HG03097 (cell line): ENCODE data around the gene PLSCR3.
"Not testable (repeated sequence)": the region's sequence is repeated elsewhere in the genome, so short reads cannot be mapped to it uniquely, and the experiment has no call there.

ENCODE experiments used
- ATAC-seq: cut with Tn5 transposase; IDR thresholded peaks from one replicate; pipeline ENCODE4 v1.9.1; 2021; ENCODE audit not compliant: unreplicated experiment, low FRiP score

Gene PLSCR3

GRCh38 chr17:7382901-7383300 lies 11.4 kb downstream of the PLSCR3 start:
- no peak for ATAC-seq

GRCh38 chr17:7380855-7381683 lies 13.3 kb downstream of the PLSCR3 start, which contains the start of gene TNK1:
Gene TNK1 (plus strand): TSS chr17:7381089. CDS start chr17:7382927, 1,838 bp downstream.
- ATAC-seq = no peak

DNA sequence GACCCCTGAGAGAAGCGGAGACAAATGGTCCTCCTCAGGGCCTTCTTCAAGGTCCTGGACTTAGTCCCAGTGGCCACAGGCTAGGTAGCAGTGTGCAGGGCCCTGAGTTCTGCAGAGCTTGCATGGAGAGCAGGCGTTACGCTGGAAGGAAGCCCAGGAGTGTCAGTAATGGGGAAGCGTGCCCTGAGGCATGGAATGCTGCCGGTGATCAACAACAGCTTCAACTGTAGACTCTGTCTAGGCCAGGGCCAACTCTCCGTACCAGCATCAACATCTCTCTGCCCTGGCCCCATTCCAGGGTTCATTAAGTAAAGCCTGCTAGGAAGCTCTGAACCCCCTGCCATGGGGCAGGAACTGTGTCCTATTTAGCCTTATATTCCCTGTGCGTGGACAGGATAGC lies 14.0 kb downstream of the PLSCR3 start:
- no peak for ATAC-seq

DNA sequence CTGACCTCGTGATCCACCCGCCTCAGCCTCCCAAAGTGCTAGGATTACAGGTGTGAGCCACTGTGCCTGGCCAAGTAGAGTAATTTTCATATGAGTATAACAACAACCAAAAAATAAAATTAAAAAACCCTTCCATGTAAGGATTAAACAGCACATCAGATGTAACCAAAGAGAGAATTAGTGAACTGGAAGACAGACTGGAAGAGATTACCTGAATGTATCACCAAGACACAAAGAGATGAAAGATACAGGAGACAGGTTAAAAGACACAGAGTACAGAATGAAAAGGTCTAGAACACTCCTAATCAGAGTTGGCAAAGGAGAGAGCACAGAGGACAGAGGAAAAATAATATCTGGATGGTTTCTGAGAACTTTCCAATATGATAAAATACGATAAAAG lies 15.2 kb downstream of the PLSCR3 start:
- ATAC-seq = no peak

DNA sequence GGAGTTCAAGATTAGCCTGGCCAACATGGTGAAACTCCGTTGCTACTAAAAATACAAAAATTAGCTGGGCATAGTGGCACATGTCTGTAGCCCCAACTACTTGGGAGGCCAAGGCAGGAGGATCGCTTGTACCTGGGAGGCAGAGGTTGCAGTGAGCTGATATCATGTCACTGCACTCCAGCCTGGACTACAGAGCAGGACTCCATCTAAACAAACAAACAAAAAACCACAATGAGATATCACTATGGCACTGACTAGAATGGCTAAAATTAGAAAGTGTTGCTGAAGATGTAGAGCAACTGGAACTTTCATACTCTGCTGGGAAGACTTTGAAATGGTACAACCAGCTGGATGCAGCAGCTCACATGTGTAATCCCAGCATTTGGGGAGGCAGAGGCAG lies 20.0 kb downstream of the PLSCR3 start:
- ATAC-seq = no peak

DNA sequence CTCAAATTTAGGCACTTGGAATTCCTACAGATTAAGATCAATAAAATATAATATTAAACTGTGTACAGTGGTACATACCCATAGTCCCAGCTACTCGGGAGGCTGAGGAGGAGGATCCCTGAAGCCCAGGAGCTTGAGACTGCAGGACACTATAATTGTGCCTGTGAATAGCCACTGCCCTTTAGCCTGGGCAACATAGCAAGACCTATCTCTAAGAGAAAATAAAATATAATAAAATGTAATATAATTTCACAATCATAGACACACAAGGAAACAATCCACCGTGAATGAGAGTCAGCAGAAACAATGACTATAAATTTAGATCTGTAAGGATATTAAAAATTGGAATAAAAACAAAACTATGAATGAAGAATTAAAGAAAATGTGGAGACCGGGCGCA lies 23.5 kb downstream of the PLSCR3 start:
- no peak for ATAC-seq

GRCh38 chr17:7369825-7370224 lies 24.5 kb downstream of the PLSCR3 start:
- no peak for ATAC-seq

GRCh38 chr17:7368599-7368994 lies 25.7 kb downstream of the PLSCR3 start:
- not testable (repeated sequence) for ATAC-seq

GRCh38 chr17:7367918-7368598 lies 26.3 kb downstream of the PLSCR3 start:
- ATAC-seq = no peak

DNA sequence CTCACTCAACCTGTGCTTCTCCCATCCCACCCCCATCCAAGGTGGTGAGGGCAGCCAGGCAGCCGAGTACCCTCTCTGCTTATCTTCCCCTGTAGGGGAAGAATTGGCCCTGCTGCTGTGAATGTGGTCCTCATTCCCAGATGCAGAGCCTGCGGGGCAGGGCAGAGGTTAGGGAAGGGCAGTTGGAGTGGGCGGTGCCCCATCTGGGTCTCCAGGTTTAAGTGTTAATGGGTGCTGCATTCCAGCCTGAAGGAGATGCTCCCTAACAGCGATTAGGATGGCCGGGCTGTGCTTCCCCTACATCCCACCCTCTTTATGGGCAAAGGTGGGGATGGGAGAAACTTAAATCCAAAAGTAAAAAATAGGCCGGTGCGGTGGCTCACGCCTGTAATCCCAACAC lies 27.2 kb downstream of the PLSCR3 start:
- ATAC-seq = no peak

DNA sequence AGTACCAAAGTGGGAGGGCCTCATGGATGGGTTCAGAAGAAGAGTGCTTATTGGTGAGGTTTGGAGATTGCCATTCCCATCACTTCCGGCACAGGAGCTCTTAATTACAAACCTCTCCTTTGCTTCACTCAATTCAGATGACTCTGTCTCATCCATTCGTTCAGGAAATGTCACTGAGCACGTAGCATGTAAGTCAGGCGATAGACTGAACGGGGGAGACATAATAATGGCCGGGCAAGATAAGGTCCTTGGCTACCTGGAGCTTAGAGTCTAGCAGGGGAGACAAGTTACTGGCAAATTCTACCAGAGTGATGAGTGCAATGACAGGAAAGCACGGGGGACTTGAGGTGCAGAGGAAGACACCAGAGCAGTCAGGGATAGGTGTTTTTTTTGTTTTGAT lies 28.4 kb downstream of the PLSCR3 start:
- not testable (repeated sequence) for ATAC-seq

DNA sequence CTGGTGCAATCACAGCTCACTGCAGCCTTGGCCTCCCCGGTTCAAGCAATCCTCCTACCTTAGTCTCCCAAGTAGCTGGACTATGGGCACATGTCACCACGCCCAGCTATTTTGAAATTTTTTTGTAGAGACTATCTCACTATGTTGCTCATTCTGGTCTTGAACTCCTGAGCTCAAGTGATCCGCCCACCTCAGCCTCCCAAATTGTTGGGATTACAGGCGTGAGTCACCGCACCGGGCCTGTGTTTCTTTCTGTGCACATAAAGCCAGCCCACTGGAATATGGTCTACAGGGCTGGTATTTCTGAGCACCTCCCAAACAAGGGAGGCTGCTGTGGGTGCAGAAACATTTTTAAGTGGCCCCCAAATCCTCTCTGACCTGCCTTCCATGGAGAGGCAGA lies 31.0 kb downstream of the PLSCR3 start:
- ATAC-seq = no peak

DNA sequence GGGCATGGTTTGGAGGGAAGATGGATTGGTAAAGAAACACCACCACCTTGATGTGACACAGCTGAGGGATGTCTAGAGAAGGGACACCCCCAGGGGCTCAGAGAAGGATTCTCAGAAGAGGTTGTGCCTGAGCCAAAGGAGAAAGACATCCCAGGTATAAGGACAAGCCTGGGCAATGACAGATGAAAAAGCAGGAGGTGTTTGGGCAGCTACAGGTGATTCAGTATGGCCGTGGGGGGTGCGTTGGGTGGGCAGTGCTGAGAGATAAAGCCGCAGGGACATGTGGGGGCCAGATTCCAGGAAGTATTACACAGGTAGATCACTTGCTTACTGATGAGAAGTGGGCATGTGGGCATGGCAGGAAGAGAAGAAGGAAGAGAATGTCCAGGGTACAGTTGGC lies 32.4 kb downstream of the PLSCR3 start:
- no peak for ATAC-seq

DNA sequence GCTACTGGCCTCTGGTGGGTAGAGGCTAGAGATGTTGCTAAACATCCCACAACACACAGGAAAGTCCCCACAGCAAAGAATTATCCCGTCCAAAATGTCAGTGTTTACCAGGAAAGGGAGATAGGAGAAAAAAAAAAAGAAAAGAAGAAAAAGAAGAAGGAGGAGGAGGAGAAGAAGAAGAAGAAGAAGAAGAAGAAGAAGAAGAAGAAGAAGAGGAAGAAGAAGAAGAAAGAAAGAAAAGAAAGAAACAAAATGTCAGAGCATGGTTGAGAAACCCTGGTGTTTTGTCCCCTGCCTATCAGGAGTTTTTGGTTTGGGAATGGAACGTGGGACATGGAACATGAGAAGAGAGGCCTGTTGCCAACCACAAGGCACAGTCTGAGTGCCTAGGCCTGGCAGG lies 36.9 kb downstream of the PLSCR3 start:
- no peak for ATAC-seq

GRCh38 chr17:7356756-7357155 lies 37.6 kb downstream of the PLSCR3 start:
- ATAC-seq = no peak

- no peak for ATAC-seq
These were observed 38.2 kb downstream of the PLSCR3 start for GRCh38 chr17:7356072-7356549.

- ATAC-seq = no peak
These were observed 38.8 kb downstream of the PLSCR3 start for GRCh38 chr17:7355573-7355972.

DNA sequence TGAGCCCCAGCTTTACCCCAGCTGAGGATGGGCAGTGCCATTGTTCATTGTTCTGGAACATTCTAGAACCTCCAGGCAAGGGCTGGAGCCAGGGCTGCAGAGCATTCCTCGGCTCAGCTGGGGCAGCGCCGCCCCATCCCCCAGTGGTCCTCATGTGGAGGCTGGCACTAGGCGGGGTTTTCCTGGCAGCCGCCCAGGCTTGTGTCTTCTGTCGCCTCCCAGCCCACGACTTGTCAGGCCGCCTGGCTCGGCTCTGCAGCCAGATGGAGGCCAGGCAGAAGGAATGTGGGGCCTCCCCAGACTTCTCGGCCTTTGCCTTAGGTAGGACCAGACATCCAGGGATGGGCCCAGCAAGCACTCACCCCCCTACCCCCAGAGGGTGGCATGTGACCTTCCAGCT lies 39.3 kb downstream of the PLSCR3 start, which contains the start of gene TMEM95:
TSS of gene TMEM95 (plus strand) at position 104 of the 400 bp plus-strand sequence. CDS start at position 153, 49 bp downstream.
- ATAC-seq = no peak

- ATAC-seq = no peak
These were observed 40.0 kb downstream of the PLSCR3 start for GRCh38 chr17:7354262-7354843.

DNA sequence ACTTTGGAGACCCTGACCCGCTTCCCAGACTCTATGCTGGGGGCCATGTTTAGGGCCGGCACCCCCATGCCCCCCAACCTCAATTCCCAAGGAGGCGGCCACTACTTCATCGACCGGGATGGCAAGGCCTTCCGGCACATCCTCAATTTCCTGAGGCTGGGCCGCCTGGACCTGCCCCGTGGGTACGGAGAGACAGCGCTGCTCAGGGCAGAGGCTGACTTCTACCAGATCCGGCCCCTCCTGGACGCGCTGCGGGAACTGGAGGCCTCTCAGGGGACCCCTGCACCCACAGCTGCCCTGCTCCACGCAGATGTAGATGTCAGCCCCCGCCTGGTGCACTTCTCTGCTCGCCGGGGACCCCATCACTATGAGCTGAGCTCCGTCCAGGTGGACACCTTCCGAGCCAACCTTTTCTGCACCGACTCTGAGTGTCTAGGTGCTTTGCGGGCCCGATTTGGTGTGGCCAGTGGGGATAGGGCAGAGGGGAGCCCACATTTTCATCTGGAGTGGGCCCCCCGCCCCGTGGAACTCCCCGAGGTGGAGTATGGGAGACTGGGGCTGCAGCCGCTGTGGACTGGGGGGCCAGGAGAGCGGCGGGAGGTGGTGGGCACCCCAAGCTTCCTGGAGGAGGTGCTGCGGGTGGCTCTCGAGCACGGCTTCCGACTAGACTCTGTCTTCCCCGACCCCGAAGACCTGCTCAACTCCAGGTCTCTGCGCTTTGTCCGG lies 41.3 kb downstream of the PLSCR3 start:
- ATAC-seq = no peak

DNA sequence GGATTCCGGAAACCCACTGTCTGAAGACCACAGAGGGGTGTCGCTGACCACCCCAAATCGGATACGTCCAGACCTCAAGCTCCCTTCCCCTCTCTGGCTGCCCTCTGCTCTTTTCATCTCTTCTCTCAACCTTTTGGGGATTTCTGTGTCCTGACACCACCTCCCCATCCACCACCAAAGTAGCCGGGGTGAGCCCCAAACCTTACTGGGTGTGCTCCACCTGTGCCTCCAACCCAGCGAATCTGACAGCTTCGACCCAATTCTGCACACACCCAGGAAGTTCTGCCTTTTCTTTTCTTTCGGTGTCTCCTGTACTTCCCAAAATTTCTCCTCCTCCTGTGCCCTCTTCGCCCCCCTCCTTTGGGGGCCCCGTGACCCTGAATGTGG lies 41.8 kb downstream of the PLSCR3 start:
- ATAC-seq = no peak
